Measurements from ENCODE around the gene ANKZF1. TPM values are rescaled to one million over a fixed set of nuclear protein-coding genes. Genes with fewer than 3 reads are reported as not detected.

ANKZF1 gene
- total and polyA plus RNA-seq, 2 of the 4 experiments (the other 2 are of a cell fraction): 18.6 to 33.8 TPM

- no peak overlapping the region for H3K9ac ChIP-seq (ENCODE audit: low read depth, low read length)
- no peak overlapping the region for H3K23ac ChIP-seq (ENCODE audit: low read depth, low read length)
- dilution Hi-C loops (cut with HindIII; ENCODE audit: low sequenced_read_pairs, unreplicated experiment): no loop called here
- H2BK15ac ChIP-seq (ENCODE audit: low read depth, low read length): no peak overlapping the region
- in situ Hi-C loops (cut with MboI; ENCODE audit: low sequenced_read_pairs): no loop called here
- no peak overlapping the region for H3K14ac ChIP-seq (replicated peaks; ENCODE audit: low read depth, low read length)
- no peak overlapping the region for H2AFZ ChIP-seq (replicated peaks; ENCODE audit: low read length, poor library complexity)
- H3K9me3 ChIP-seq (ENCODE audit: control insufficient read depth, insufficient read depth, low read length): no peaks in the 10 kb centered on the region
- H2BK20ac ChIP-seq (ENCODE audit: low read depth, low read length): no peak overlapping the region
- 0 out of 2 replicates have a peak, but pooled peaks cover 8% of the 10 kb centered on the region for H4K20me1 ChIP-seq (ENCODE audit: insufficient read depth, low read length)
- CTCF ChIA-PET: interaction anchor here (3.0 kb wide), 1 partner anchor 49 kb away, joined by 14 read pairs; no protein-coding TSS in a partner anchor
- POLR2A ChIA-PET (ENCODE audit: unreplicated experiment): no interaction called here
- H2AK9ac ChIP-seq (replicated peaks; ENCODE audit: low read depth, low read length, poor library complexity): no peak overlapping the region
- H2BK120ac ChIP-seq (ENCODE audit: low read depth, low read length): no peak overlapping the region
- no peak overlapping the region for H4K8ac ChIP-seq (ENCODE audit: low read depth in 2 of 2, low read length in 2 of 2)
- H3K79me1 ChIP-seq (ENCODE audit: low read depth in 1 of 2, low read length in 2 of 2): peaks cover 23 to 48% of the 10 kb centered on the region in 2 experiments
- no peak overlapping the region for H3K4me2 ChIP-seq (ENCODE audit: low read depth, low read length)
- ATAC-seq (ENCODE audit: low read depth) (no peak), DNase-seq (no peak)
- no peaks in the 10 kb centered on the region for H3K27me3 ChIP-seq (ENCODE audit: control insufficient read depth, insufficient read depth, low read length)
- WGBS, 2 experiments (ENCODE audit: extremely low coverage in 2 of 2, insufficient read length in 1 of 2): 100% methylated on average over 3 of the region's 10 CpGs; no CpG with 5 or more reads in 1 of the 2 experiments
- no peak overlapping the region for H2BK5ac ChIP-seq (ENCODE audit: low read depth, low read length, poor library complexity, severe bottlenecking)
- no peak overlapping the region for H3K18ac ChIP-seq (ENCODE audit: low read depth, low read length)
- H3K36me3 ChIP-seq (ENCODE audit: control insufficient read depth, insufficient read depth, low read length): peaks cover 21% of the 10 kb centered on the region; the same call in 1 of the 2 replicates
- no peak overlapping the region for H3K56ac ChIP-seq (ENCODE audit: extremely low read depth, insufficient read depth, low read length)
- no peak overlapping the region for H2AK5ac ChIP-seq (ENCODE audit: low read depth, low read length)
- no peak overlapping the region for H3K27ac ChIP-seq (ENCODE audit: insufficient read depth, low read length)
- intact Hi-C loops (cut with micrococcal nuclease): no loop called here
- H3K9me1 ChIP-seq (ENCODE audit: insufficient read depth, low read length): peaks cover 44% of the 10 kb centered on the region
- H3K4me3 ChIP-seq (ENCODE audit: insufficient read depth, low read depth, low read length): no peak overlapping the region
- no TSS peak for BruUV-seq (replicated peaks)
- H3K4me1 ChIP-seq (ENCODE audit: control insufficient read depth, insufficient read depth, low read length): peaks cover 29% of the 10 kb centered on the region
- no peak overlapping the region for H4K91ac ChIP-seq (ENCODE audit: insufficient read depth, low read depth, low read length)
- TF ChIP-seq RAD21 (IDR thresholded peaks at IDR 0.05; ENCODE audit: low read length) (no peak), POLR2A (IDR thresholded peaks at IDR 0.05; ENCODE audit: low read depth, low read length) (no peak), NFE2L2 (IDR thresholded peaks at IDR 0.05; ENCODE audit: low read depth, low read length) (no peak), RFX5 (IDR thresholded peaks at IDR 0.05; ENCODE audit: low read depth, low read length) (no peak), FOS (IDR thresholded peaks at IDR 0.05; ENCODE audit: low read depth, low read length) (no peak), MAFK (IDR thresholded peaks at IDR 0.05; ENCODE audit: low read depth, low read length) (no peak)
- TF ChIP-seq, protein P1, sequence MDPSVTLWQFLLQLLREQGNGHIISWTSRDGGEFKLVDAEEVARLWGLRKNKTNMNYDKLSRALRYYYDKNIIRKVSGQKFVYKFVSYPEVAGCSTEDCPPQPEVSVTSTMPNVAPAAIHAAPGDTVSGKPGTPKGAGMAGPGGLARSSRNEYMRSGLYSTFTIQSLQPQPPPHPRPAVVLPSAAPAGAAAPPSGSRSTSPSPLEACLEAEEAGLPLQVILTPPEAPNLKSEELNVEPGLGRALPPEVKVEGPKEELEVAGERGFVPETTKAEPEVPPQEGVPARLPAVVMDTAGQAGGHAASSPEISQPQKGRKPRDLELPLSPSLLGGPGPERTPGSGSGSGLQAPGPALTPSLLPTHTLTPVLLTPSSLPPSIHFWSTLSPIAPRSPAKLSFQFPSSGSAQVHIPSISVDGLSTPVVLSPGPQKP (IDR thresholded peaks at IDR 0.05; ENCODE audit: borderline replicate concordance, low read depth, low read length): no peak
- H4K5ac ChIP-seq (ENCODE audit: low read depth, low read length): no peak overlapping the region
- no peak overlapping the region for H3K4ac ChIP-seq (ENCODE audit: low read depth, low read length)
Measured at GRCh38 chr2:219246559-219246958, 17.0 kb downstream of the ANKZF1 start.
